ENCODE results near the gene RNF11.

GRCh38 chr1:51283979-51284378, 47.9 kb downstream of the RNF11 start:
- TF ChIP-seq, protein P1, sequence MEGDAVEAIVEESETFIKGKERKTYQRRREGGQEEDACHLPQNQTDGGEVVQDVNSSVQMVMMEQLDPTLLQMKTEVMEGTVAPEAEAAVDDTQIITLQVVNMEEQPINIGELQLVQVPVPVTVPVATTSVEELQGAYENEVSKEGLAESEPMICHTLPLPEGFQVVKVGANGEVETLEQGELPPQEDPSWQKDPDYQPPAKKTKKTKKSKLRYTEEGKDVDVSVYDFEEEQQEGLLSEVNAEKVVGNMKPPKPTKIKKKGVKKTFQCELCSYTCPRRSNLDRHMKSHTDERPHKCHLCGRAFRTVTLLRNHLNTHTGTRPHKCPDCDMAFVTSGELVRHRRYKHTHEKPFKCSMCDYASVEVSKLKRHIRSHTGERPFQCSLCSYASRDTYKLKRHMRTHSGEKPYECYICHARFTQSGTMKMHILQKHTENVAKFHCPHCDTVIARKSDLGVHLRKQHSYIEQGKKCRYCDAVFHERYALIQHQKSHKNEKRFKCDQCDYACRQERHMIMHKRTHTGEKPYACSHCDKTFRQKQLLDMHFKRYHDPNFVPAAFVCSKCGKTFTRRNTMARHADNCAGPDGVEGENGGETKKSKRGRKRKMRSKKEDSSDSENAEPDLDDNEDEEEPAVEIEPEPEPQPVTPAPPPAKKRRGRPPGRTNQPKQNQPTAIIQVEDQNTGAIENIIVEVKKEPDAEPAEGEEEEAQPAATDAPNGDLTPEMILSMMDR (optimal IDR thresholded peaks at IDR 0.05 in 1 of 3, IDR thresholded peaks at IDR 0.05 in 1 of 3, conservative IDR thresholded peaks at IDR 0.05 in 1 of 3; ENCODE audit: extremely low read depth in 1 of 3, insufficient read depth in 2 of 3, low read length in 3 of 3): no peak
- no peak for TF ChIP-seq EZH2 (IDR thresholded peaks at IDR 0.05; ENCODE audit: low read length)
